CD4-positive, alpha-beta T cell treated with Interleukin-4 for 4 hours (primary cell): ENCODE data around the gene CUTA.

Experiments
- DNase-seq: peaks from one replicate; pipeline ENCODE4 v3.0.0-alpha.2; 2020

Gene CUTA

GRCh38 chr6:33438978-33439594 is 21.2 kb upstream of the CUTA start:
- DNase-seq = no peak

- DNase-seq = no peak
These were observed 19.8 kb upstream of the CUTA start for GRCh38 chr6:33437666-33438065.

GRCh38 chr6:33434961-33435360 is 17.1 kb upstream of the CUTA start:
- no peak for DNase-seq

- DNase-seq = no peak
These were observed 15.8 kb upstream of the CUTA start for GRCh38 chr6:33433544-33434191.

- no peak for DNase-seq
These were observed 15.2 kb upstream of the CUTA start for GRCh38 chr6:33433001-33433543.

GRCh38 chr6:33432546-33432945 is 14.6 kb upstream of the CUTA start:
- no peak for DNase-seq

GRCh38 chr6:33431880-33432541 is 14.1 kb upstream of the CUTA start:
- no peak for DNase-seq

GRCh38 chr6:33430991-33431879 is 13.3 kb upstream of the CUTA start:
- peak; percentile 88 for DNase-seq

GRCh38 chr6:33430334-33430733 is 12.4 kb upstream of the CUTA start:
- no peak for DNase-seq

GRCh38 chr6:33429750-33430052 is 11.8 kb upstream of the CUTA start:
- peak; percentile 64 for DNase-seq

- no peak for DNase-seq
These were observed 11.3 kb upstream of the CUTA start for GRCh38 chr6:33428966-33429749.

GRCh38 chr6:33428224-33428965 is 10.5 kb upstream of the CUTA start:
- peak; percentile 29 for DNase-seq

GRCh38 chr6:33427585-33428223 is 9.8 kb upstream of the CUTA start:
- peak; percentile 67 for DNase-seq

GRCh38 chr6:33426590-33427511 is 8.9 kb upstream of the CUTA start:
- peak; percentile 80 for DNase-seq

- peak; percentile 90 for DNase-seq
These were observed 8.0 kb upstream of the CUTA start for GRCh38 chr6:33425668-33426577.

GRCh38 chr6:33424855-33425667 is 7.2 kb upstream of the CUTA start:
- DNase-seq = no peak

- no peak for DNase-seq
These were observed 5.9 kb upstream of the CUTA start for GRCh38 chr6:33423777-33424176.

- DNase-seq = no peak
These were observed 3.4 kb upstream of the CUTA start for GRCh38 chr6:33421344-33421643.
